Endothelial cell of umbilical vein (primary cell): ENCODE measurements around the gene RAB4B. TPM values are rescaled to one million over a fixed set of nuclear protein-coding genes. Genes with fewer than 3 reads are reported as not detected.
"Not testable (repeated sequence)": the region's sequence is repeated elsewhere in the genome, so short reads cannot be mapped to it uniquely, and the experiment has no call there.

Experiments
- BruUV-seq: library from RNA; stranded (reverse); fragments of 400-500 nt; replicated peaks from 2 replicates; lab custom pipeline; 2021; lab: Mats Ljungman, UMichigan
- CTCF ChIA-PET: fragments of 300-600, 350-600 bp; sonication (Branson Sonifier 250); formaldehyde crosslinking; loops from one replicate; lab custom pipeline; 2021; ENCODE audit warnings: antibody characterized with exemption, inconsistent platforms; lab: Charles Lee
- POLR2A ChIA-PET: fragments of 300-600, 350-600 bp; sonication (Branson Sonifier 250); formaldehyde crosslinking; loops from one replicate; lab custom pipeline; 2021; ENCODE audit warnings: antibody characterized with exemption, inconsistent platforms; lab: Charles Lee
- DNase-seq: peaks from one replicate; pipeline ENCODE4 v3.0.0-alpha.2; 2011; ENCODE audit warnings: low read depth, low spot score
- FAIRE-seq: peaks from 2 replicates; lab custom pipeline; 2011; peaks lifted over from hg19 to GRCh38; lab: Jason Lieb, UNC
- H2AFZ ChIP-seq: 2 replicates; pipeline ENCODE4 v1.6.0; 2012; ENCODE audit warnings: low read depth, low read length, control low read depth, inconsistent platforms
- H3K27ac ChIP-seq: 2 replicates; pipeline ENCODE4 v1.5.1; 2011; ENCODE audit warnings: low read depth, mild to moderate bottlenecking, control low read depth, low read length, moderate library complexity; ENCODE audit not compliant: insufficient read depth
- H3K27me3 ChIP-seq, 2 experiments: 2 replicates each; pipeline versions ENCODE4 v1.6.0 to v1.6.1; 2011; ENCODE audit warnings: low read length in 2 of 2, mixed read lengths in 1 of 2; ENCODE audit not compliant: control insufficient read depth in 2 of 2, insufficient read depth in 2 of 2
- H3K36me3 ChIP-seq, 2 experiments: 2 replicates in 1 of 2; 3 replicates in 1 of 2; pipeline ENCODE4 v1.5.1; 2011; ENCODE audit warnings: low read length in 2 of 2, mild to moderate bottlenecking in 1 of 2, moderate library complexity in 1 of 2; ENCODE audit not compliant: control insufficient read depth in 2 of 2, insufficient read depth in 2 of 2; ENCODE audit errors: extremely low read depth in 1 of 2
- H3K4me1 ChIP-seq: 3 replicates; pipeline ENCODE4 v1.5.1; 2011; ENCODE audit warnings: mild to moderate bottlenecking, low read length; ENCODE audit not compliant: control insufficient read depth, insufficient read depth; ENCODE audit errors: extremely low read depth
- H3K4me2 ChIP-seq: 2 replicates; pipeline ENCODE4 v1.6.1; 2011; ENCODE audit warnings: low read length, control low read depth, mixed read lengths; ENCODE audit not compliant: insufficient read depth
- H3K4me3 ChIP-seq, 3 experiments: fragments of 200-600 bp in 1 of 3; sonication (generic), shearing (Covaris generic) in 1 of 3; replicated peaks in 1 of 3; 2 replicates each; pipeline ENCODE4 v1.5.1; 2011 to 2016; ENCODE audit warnings: control low read depth in 3 of 3, low read length in 3 of 3, mild to moderate bottlenecking in 2 of 3, inconsistent platforms in 1 of 3, low read depth in 1 of 3, moderate library complexity in 1 of 3; ENCODE audit not compliant: insufficient read depth in 1 of 3
- H3K79me2 ChIP-seq: 2 replicates; pipeline ENCODE4 v1.6.0; 2012; ENCODE audit warnings: low read length, inconsistent platforms; ENCODE audit not compliant: control insufficient read depth, insufficient read depth
- H3K9ac ChIP-seq: replicated peaks from 2 replicates; pipeline ENCODE3; 2011; ENCODE audit warnings: low read length, control low read depth; ENCODE audit not compliant: insufficient read depth; ENCODE audit errors: extremely low read depth
- H3K9me1 ChIP-seq: replicated peaks from 3 replicates; pipeline ENCODE4 v1.6.0; 2011; ENCODE audit warnings: mild to moderate bottlenecking, low read length; ENCODE audit not compliant: control insufficient read depth, insufficient read depth; ENCODE audit errors: extremely low read depth
- H3K9me3 ChIP-seq: replicated peaks from 2 replicates; pipeline ENCODE4 v1.5.1; 2012; ENCODE audit warnings: low read length, inconsistent platforms; ENCODE audit not compliant: control insufficient read depth, insufficient read depth
- H4K20me1 ChIP-seq: replicated peaks from 2 replicates; pipeline ENCODE3; 2011; ENCODE audit warnings: mild to moderate bottlenecking, low read length; ENCODE audit not compliant: control insufficient read depth, insufficient read depth; ENCODE audit errors: extremely low read depth
- CTCF ChIP-seq, 2 donors: IDR thresholded peaks; 1 replicate in 1 of 2; 2 replicates in 1 of 2; pipeline ENCODE4 v1.5.1; 2011; ENCODE audit warnings: low read length in 2 of 2, mild to moderate bottlenecking in 2 of 2, moderate library complexity in 2 of 2, control low read depth in 1 of 2, inconsistent platforms in 1 of 2, low read depth in 1 of 2; ENCODE audit not compliant: insufficient read depth in 1 of 2; ENCODE audit errors: extremely low read depth in 1 of 2
- EZH2 ChIP-seq: IDR thresholded peaks from 2 replicates; pipeline ENCODE4 v1.6.1; 2012; ENCODE audit warnings: borderline replicate concordance, low read depth, mild to moderate bottlenecking, moderate library complexity, low read length, inconsistent platforms; ENCODE audit not compliant: severe bottlenecking
- FOS ChIP-seq: IDR thresholded peaks from 2 replicates; pipeline ENCODE4 v1.6.1; 2011; ENCODE audit warnings: mild to moderate bottlenecking, low read length, moderate library complexity, borderline replicate concordance; ENCODE audit not compliant: insufficient read depth
- GATA2 ChIP-seq: IDR thresholded peaks from 2 replicates; pipeline ENCODE4 v1.7.0; 2011; ENCODE audit warnings: low read depth, mild to moderate bottlenecking, moderate library complexity, mixed read lengths, low read length; ENCODE audit not compliant: insufficient read length, insufficient read depth
- JUN ChIP-seq: IDR thresholded peaks from 2 replicates; pipeline ENCODE4 v1.6.1; 2011; ENCODE audit warnings: borderline replicate concordance, low read depth; ENCODE audit not compliant: insufficient read length, insufficient read depth
- MAX ChIP-seq: IDR thresholded peaks from 2 replicates; pipeline ENCODE4 v1.6.1; 2011; ENCODE audit not compliant: insufficient read depth, insufficient read length
- MYC ChIP-seq: IDR thresholded peaks from one replicate; pipeline ENCODE4 v1.6.1; 2011; ENCODE audit warnings: mild to moderate bottlenecking, low read depth, low read length
- POLR2A ChIP-seq: IDR thresholded peaks from 2 replicates; pipeline ENCODE4 v1.6.1; 2012; ENCODE audit warnings: low read depth, mild to moderate bottlenecking, control low read depth, low read length
- POLR2AphosphoS5 ChIP-seq: IDR thresholded peaks from 2 replicates; pipeline ENCODE4 v1.6.1; 2012; ENCODE audit warnings: low read depth, mild to moderate bottlenecking, control low read depth, low read length, moderate library complexity; ENCODE audit not compliant: insufficient read depth
- dilution Hi-C: fragments of 300-500 bp; cut with MboI; formaldehyde crosslinking; loops from one replicate; pipeline ENCODE4 v1.15.0; 2019; ENCODE audit warnings: low sequenced_read_pairs; ENCODE audit not compliant: extremely low pct_ligation_motif_present
- intact Hi-C: fragments of 100-400 bp; cut with micrococcal nuclease; formaldehyde crosslinking; loops from one replicate; pipeline ENCODE4 v1.10.0; 2022
- polyA plus RNA-seq, 4 experiments: library from polyadenylated mRNA; depleted of rRNA in 3 of 4; stranded (reverse) in 3 of 4; unstranded in 1 of 4; fragments of >200 nt; gene quantifications; 2 replicates each; pipeline versions ENCODE4 v1.2.1 to v1.2.3, GENCODE V29; 2011 to 2012; ENCODE audit warnings: missing spikeins in 1 of 4
- total RNA-seq: library from RNA; stranded (reverse); gene quantifications from 2 replicates; pipeline ENCODE4 v1.2.3, GENCODE V29; 2021

Gene RAB4B
- total and polyA plus RNA-seq, 2 donors (not counting 3 experiments of a cell fraction or from before 2014, with no cell fraction given) = 33.6 to 61.0 TPM

- no peak overlapping the region for H3K27ac ChIP-seq
- H3K27me3 ChIP-seq = no peaks in the 10 kb centered on the region
- H3K9ac ChIP-seq = no peak overlapping the region
- no peak overlapping the region for H3K4me2 ChIP-seq
- no peak overlapping the region for H2AFZ ChIP-seq
- peaks cover 16% of the 10 kb centered on the region for H3K79me2 ChIP-seq
- FAIRE-seq (no peak), DNase-seq (no peak)
- BruUV-seq = no TSS peak
- H3K9me3 ChIP-seq = no peaks in the 10 kb centered on the region
- no peak overlapping the region for H3K4me3 ChIP-seq
- CTCF ChIA-PET = no interaction called here
- POLR2A ChIA-PET = no interaction called here
- H4K20me1 ChIP-seq = no peaks in the 10 kb centered on the region
- peaks cover 18% of the 10 kb centered on the region for H3K4me1 ChIP-seq
- intact Hi-C loops (no loop called here), dilution Hi-C loops (no loop called here)
- no peaks in the 10 kb centered on the region for H3K9me1 ChIP-seq
- peaks cover 25 to 57% of the 10 kb centered on the region in 2 experiments for H3K36me3 ChIP-seq
- TF ChIP-seq POLR2AphosphoS5 (no peak), POLR2A (no peak), JUN (no peak), MYC (no peak), CTCF (IDR thresholded peaks at IDR 0.05; ENCODE audit: extremely low read depth in 1 of 2, insufficient read depth in 1 of 2, low read depth in 1 of 2, low read length in 2 of 2) (no peak), FOS (no peak), GATA2 (no peak), MAX (no peak), EZH2 (no peak)
Measured at GRCh38 chr19:40763963-40764362, 14.1 kb upstream of the RAB4B start.

- H3K4me2 ChIP-seq, H3K79me2 ChIP-seq, H3K4me3 ChIP-seq, H3K27ac ChIP-seq, H2AFZ ChIP-seq, H4K20me1 ChIP-seq, intact Hi-C loops, dilution Hi-C loops, H3K27me3 ChIP-seq, H3K4me1 ChIP-seq, BruUV-seq, FAIRE-seq, H3K9me1 ChIP-seq, DNase-seq, H3K9ac ChIP-seq, H3K9me3 ChIP-seq: not testable (repeated sequence)
- peaks cover 15 to 41% of the 10 kb centered on the region in 2 experiments for H3K36me3 ChIP-seq
- ChIA-PET POLR2A (interaction anchor here (1.2 kb wide), 1 partner anchor 12 kb away, joined by 3 read pairs; no protein-coding TSS in a partner anchor), CTCF (interaction anchor here (0.7 to 1.5 kb wide), 3 partner anchors 10 to 40 kb away, joined by 3 to 4 read pairs (median 4); no protein-coding TSS in a partner anchor)
Measured at GRCh38 chr19:40766385-40766784, 11.7 kb upstream of the RAB4B start.
